Effector memory CD4-positive, alpha-beta T cell (primary cell): ENCODE results near the gene STAB2.

Experiments
- DNase-seq, 3 donors: peaks; one replicate each; pipeline ENCODE4 v3.0.0-alpha.2; 2020
- H3K27ac ChIP-seq: 2 replicates; pipeline ENCODE4 v1.7.0; 2013; ENCODE audit warnings: mild to moderate bottlenecking, low read length, moderate library complexity; ENCODE audit not compliant: insufficient read depth, poor library complexity, severe bottlenecking
- H3K27me3 ChIP-seq: replicated peaks from 2 replicates; pipeline ENCODE4 v1.7.0; 2013; ENCODE audit warnings: mild to moderate bottlenecking, low read length; ENCODE audit not compliant: insufficient read depth, control insufficient read depth, poor library complexity, severe bottlenecking
- H3K36me3 ChIP-seq: 2 replicates; pipeline ENCODE4 v1.7.0; 2013; ENCODE audit warnings: mild to moderate bottlenecking, low read length, moderate library complexity; ENCODE audit not compliant: control insufficient read depth, insufficient read depth
- H3K4me1 ChIP-seq: 2 replicates; pipeline ENCODE4 v1.7.0; 2013; ENCODE audit warnings: low read length, mild to moderate bottlenecking; ENCODE audit not compliant: control insufficient read depth, insufficient read depth, poor library complexity, severe bottlenecking
- H3K4me3 ChIP-seq: 2 replicates; pipeline ENCODE4 v1.7.0; 2013; ENCODE audit warnings: low read length, low read depth, mild to moderate bottlenecking; ENCODE audit not compliant: insufficient read depth, poor library complexity, severe bottlenecking
- H3K9me3 ChIP-seq: 2 replicates; pipeline ENCODE4 v1.7.0; 2013; ENCODE audit warnings: mild to moderate bottlenecking, low read length, moderate library complexity; ENCODE audit not compliant: control insufficient read depth

Gene STAB2

DNA sequence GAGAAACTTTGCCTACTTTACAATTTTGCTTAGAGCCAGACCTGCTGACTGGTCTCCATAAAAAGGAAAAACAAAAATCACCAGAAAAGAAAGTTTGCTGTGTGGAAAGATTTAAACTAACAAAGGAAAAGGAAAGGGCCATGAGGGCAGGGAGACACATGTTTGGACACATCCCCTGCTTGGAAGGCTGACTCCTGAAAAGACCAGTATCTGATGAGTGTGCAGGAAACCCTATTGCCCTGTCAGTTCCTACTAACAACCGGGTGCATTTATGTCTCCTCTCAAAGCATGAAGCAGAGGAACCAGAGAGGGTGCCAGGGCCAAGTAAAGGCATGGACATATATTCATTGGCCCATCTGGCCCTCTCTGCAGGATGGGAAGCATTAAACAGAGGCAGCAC, 7.0 kb upstream of the STAB2 start:
- Histone ChIP-seq H3K27me3 (no peaks in the 10 kb centered on the region), H3K4me1 (no peaks in the 10 kb centered on the region), H3K36me3 (no peaks in the 10 kb centered on the region), H3K27ac (no peak overlapping the region), H3K9me3 (no peaks in the 10 kb centered on the region), H3K4me3 (no peak overlapping the region)
- no peak for DNase-seq

DNA sequence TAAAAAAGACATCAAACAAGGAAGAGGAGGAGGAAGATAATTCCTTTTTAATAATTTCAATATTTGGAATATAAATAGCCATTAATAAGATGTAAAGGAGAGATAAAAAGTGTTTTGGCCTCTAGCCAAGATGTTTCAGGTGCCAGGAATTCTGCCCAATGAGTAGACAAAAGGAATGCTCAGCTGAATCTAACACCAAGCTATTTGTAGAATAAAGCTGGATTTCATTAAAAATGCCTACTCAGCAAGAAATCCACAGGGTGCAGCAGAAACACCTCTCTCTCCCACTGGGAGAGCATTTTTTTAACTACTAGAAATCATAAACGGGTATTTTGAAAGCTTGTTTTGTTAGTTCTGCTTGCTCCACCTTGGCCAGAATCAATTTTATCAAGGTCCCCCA, 4.1 kb upstream of the STAB2 start:
- no peaks in the 10 kb centered on the region for H3K27me3 ChIP-seq
- DNase-seq: no peak

GRCh38 chr12:103586132-103586531, 941 bp upstream of the STAB2 start:
- no peaks in the 10 kb centered on the region for H3K9me3 ChIP-seq
- no peaks in the 10 kb centered on the region for H3K36me3 ChIP-seq
- no peak for DNase-seq
- no peaks in the 10 kb centered on the region for H3K27me3 ChIP-seq
- no peak overlapping the region for H3K27ac ChIP-seq
- H3K4me1 ChIP-seq: no peaks in the 10 kb centered on the region
- no peak overlapping the region for H3K4me3 ChIP-seq

More for the DNA sequence above, 4.1 kb upstream of the STAB2 start:
- Histone ChIP-seq H3K36me3 (no peaks in the 10 kb centered on the region), H3K9me3 (no peaks in the 10 kb centered on the region), H3K27ac (no peak overlapping the region), H3K4me3 (no peak overlapping the region), H3K4me1 (no peaks in the 10 kb centered on the region)

DNA sequence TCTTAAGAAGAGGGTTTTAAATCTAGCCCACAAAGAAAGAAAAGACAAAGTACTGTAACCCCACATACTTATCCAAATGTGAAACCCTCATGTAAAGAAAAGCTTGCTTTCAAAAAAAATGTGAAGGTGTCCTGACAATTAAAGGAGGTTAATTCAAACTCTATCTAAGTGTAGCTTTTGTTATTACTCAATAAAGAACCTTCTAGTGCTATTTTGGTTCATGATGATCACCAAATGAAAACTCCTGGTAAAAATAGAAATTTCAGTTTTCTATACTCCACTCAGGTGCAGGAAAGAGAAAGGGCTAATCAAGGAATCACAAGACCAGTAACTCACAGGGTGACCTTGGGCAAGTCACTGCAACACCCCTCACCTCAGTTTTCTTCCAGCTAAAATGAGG, 1.6 kb downstream of the STAB2 start:
- H3K27me3 ChIP-seq: no peaks in the 10 kb centered on the region
- no peaks in the 10 kb centered on the region for H3K4me1 ChIP-seq
- H3K36me3 ChIP-seq: no peaks in the 10 kb centered on the region
- DNase-seq: no peak
- H3K4me3 ChIP-seq: no peak overlapping the region
- H3K9me3 ChIP-seq: no peaks in the 10 kb centered on the region
- no peak overlapping the region for H3K27ac ChIP-seq

DNA sequence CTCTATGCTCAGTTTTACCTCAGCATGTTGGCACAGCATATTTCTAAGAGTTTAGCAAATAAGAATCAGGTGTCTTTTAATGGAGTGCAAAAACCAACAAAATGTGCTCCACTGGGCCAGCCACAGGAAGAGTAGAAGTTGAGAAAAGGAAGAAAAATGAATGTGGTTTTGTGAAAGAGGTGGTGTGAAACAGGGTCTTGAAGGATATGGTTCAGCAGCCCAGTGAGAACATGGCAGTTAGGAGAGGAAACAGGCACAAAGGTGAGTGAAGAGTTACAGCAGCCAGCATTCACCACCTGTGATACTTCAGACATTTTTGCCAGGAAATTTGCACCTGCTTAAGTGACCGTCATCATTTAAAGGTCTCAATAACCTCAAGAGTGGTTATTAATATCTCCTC, 2.4 kb downstream of the STAB2 start:
- no peaks in the 10 kb centered on the region for H3K36me3 ChIP-seq
- no peak overlapping the region for H3K27ac ChIP-seq
- no peak for DNase-seq
- H3K4me3 ChIP-seq: no peak overlapping the region
- H3K9me3 ChIP-seq: no peaks in the 10 kb centered on the region
- H3K4me1 ChIP-seq: no peaks in the 10 kb centered on the region
- H3K27me3 ChIP-seq: no peaks in the 10 kb centered on the region

DNA sequence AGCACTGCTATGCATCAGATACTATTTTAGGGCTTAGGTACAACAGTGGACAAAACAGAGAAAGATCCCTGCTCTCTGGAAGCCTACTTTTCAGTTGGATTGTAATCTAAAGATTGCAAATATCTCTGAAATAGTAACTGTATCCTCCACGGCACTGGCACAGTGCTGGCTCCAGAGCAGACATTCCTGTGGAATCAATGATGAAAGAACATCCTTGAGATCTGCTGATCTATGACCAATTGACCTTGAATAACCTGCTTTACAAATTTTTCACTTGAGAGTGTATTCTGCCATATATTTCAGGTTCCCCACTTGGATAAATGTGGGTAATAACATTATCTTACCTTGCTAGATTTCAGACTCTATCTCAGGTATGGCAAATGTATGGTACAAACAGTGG, 3.2 kb downstream of the STAB2 start:
- Histone ChIP-seq H3K36me3 (no peaks in the 10 kb centered on the region), H3K4me1 (no peaks in the 10 kb centered on the region), H3K4me3 (no peak overlapping the region), H3K27me3 (no peaks in the 10 kb centered on the region), H3K27ac (no peak overlapping the region), H3K9me3 (no peaks in the 10 kb centered on the region)
- DNase-seq: no peak

GRCh38 chr12:103596981-103597380, 9.9 kb downstream of the STAB2 start:
- no peak for DNase-seq
- no peaks in the 10 kb centered on the region for H3K4me1 ChIP-seq
- H3K9me3 ChIP-seq: no peaks in the 10 kb centered on the region
- no peak overlapping the region for H3K27ac ChIP-seq
- no peak overlapping the region for H3K4me3 ChIP-seq
- H3K27me3 ChIP-seq: no peaks in the 10 kb centered on the region
- H3K36me3 ChIP-seq: no peaks in the 10 kb centered on the region

DNA sequence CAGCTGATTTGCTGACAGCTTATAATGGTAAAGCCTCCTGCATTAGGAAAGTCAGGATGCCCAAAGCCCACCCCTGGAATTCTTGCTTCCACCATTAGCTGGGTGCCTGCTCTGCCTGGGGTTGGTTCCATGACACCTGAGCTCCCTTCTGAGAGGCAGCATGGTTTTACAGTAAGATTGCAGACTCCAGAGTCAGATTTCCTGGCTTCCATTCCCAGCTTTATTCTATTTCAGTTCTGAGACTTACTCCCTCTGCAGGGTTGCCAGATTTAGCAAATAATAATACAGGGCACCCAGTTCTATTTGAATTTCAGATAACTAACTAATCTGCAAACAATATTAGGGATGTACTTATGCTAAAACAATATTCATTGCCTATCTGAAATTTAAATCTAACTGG, 12.2 kb downstream of the STAB2 start:
- H3K27ac ChIP-seq: no peak overlapping the region
- H3K4me1 ChIP-seq: no peaks in the 10 kb centered on the region

GRCh38 chr12:103600967-103601728, 14.1 kb downstream of the STAB2 start:
- no peaks in the 10 kb centered on the region for H3K36me3 ChIP-seq

More for the DNA sequence above, 12.2 kb downstream of the STAB2 start:
- no peak for DNase-seq
- Histone ChIP-seq H3K4me3 (no peak overlapping the region), H3K27me3 (no peaks in the 10 kb centered on the region), H3K9me3 (no peaks in the 10 kb centered on the region), H3K36me3 (no peaks in the 10 kb centered on the region)

DNA sequence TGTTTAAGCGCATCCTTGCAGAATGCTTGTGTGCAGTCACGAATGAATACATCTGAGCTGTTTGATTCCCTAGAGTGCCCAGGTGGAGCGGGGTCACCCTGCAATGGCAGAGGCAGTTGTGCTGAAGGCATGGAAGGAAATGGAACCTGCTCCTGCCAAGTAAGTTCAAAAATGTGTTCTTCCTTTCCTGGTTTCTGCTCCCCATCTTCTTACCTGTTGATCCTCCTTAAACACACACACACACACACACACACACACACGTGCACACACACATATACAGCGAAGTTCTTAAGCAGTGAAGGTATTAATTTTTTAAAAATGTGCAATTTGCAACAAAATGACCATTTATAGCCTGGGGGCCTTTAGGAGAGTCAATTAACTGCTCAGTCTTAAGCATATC, 33.3 kb downstream of the STAB2 start:
- no peak for DNase-seq
- Histone ChIP-seq H3K27ac (no peak overlapping the region), H3K27me3 (no peaks in the 10 kb centered on the region), H3K36me3 (no peaks in the 10 kb centered on the region), H3K9me3 (no peaks in the 10 kb centered on the region), H3K4me3 (no peak overlapping the region), H3K4me1 (no peaks in the 10 kb centered on the region)

More at GRCh38 chr12:103600967-103601728, 14.1 kb downstream of the STAB2 start:
- Histone ChIP-seq H3K4me1 (no peaks in the 10 kb centered on the region), H3K27me3 (no peaks in the 10 kb centered on the region), H3K9me3 (no peaks in the 10 kb centered on the region), H3K4me3 (no peak overlapping the region), H3K27ac (no peak overlapping the region)
- DNase-seq: no peak
